Testis (tissue), 3 donors: Measurements from ENCODE around the gene ARHGAP25. TPM values are rescaled to one million over a fixed set of nuclear protein-coding genes. Genes with fewer than 3 reads are reported as not detected.

Source experiments
- DNase-seq: peaks from one replicate; pipeline ENCODE4 v3.0.0-alpha.2; 2019
- H3K27ac ChIP-seq, 2 donors: fragments of 200-600 bp; sonication (generic); one replicate each; pipeline ENCODE4 v1.5.1; 2019
- H3K27me3 ChIP-seq: fragments of 200-600 bp; sonication (generic); one replicate; pipeline ENCODE4 v1.5.1; 2019
- H3K36me3 ChIP-seq: fragments of 200-600 bp; sonication (generic); one replicate; pipeline ENCODE4 v1.5.1; 2017; ENCODE audit warnings: low read depth; ENCODE audit errors: missing control alignments
- H3K4me1 ChIP-seq: fragments of 200-600 bp; sonication (generic); one replicate; pipeline ENCODE4 v1.5.1; 2019
- H3K4me3 ChIP-seq, 2 donors: fragments of 200-600 bp; sonication (generic); one replicate each; pipeline ENCODE4 v1.5.1; 2017 to 2019
- H3K9me3 ChIP-seq: fragments of 200-600 bp; sonication (generic); one replicate; pipeline ENCODE4 v1.5.1; 2017
- POLR2A ChIP-seq: fragments of 450-650 bp; IDR thresholded peaks from one replicate; pipeline ENCODE4 v1.6.1; 2017; ENCODE audit warnings: antibody characterized with exemption, mild to moderate bottlenecking, moderate library complexity
- WGBS, 2 donors: methylation state at CpG; one replicate each; pipeline ENCODE4 v1.1.5; 2018; 5-methylcytosine and 5-hydroxymethylcytosine counted together
- intact Hi-C: fragments of 100-400 bp; cut with DNase I; formaldehyde crosslinking; loops from one replicate; pipeline ENCODE4 v1.15.1; 2023; ENCODE audit warnings: low total_unique reads
- polyA plus RNA-seq: library from polyadenylated mRNA; stranded (reverse); fragments of 350-450 nt; fragmentation: Illumina TruSeq; extraction: RNeasy Lipid Tissue Mini Kit (QIAGEN cat#74804); gene quantifications from one replicate; pipeline ENCODE4 v1.2.3, GENCODE V29; 2014; ENCODE audit warnings: low read depth, low replicate concordance; ENCODE audit not compliant: insufficient read depth
- total RNA-seq, 2 donors: library from RNA; depleted of rRNA; stranded (reverse); fragments of >200 nt; gene quantifications; one replicate each; pipeline ENCODE4 v1.2.3, GENCODE V29; 2016
- TF ChIP-seq, protein P1 (sequence below), 3 experiments: fragments of 450-650 bp in 2 of 3; fragments of 200-600 bp in 1 of 3; sonication (generic) in 1 of 3; IDR thresholded peaks; one replicate each; pipeline ENCODE4 v1.5.1; 2016 to 2019; ENCODE audit warnings: antibody characterized with exemption in 3 of 3, mild to moderate bottlenecking in 2 of 3, moderate library complexity in 1 of 3

The ARHGAP25 gene
- total and polyA plus RNA-seq, 3 donors from 2014 or later, result 6.2 to 8.2 (median 6.7) TPM

DNA sequence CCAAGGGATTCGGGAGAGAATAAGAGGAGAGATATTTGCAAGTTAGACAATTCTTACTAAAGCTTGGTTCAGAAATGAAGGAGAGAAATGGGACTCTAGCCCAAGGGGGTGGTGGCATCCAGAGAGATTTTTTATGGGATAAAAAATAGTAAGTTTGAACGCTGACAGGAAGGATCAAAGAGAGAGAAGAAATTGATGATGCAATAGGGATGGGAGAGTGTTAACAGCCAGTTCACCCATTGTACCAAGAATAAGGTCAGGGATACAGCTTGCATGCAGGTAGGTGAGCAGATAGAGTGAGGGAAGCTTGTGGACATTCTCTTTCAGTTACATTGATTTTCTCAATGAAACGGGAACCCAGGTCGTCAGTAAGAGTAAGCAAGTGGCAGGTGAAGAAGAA, 1.2 kb upstream of the ARHGAP25 start:
- H3K36me3 ChIP-seq, result no peaks in the 10 kb centered on the region
- intact Hi-C loops, result no loop called here
- no peak overlapping the region for H3K27ac ChIP-seq
- H3K4me3 ChIP-seq, result no peak overlapping the region
- 74% methylated on average over 4 of the region's 4 CpGs for WGBS, 2 donors
- no peaks in the 10 kb centered on the region for H3K4me1 ChIP-seq
- no peaks in the 10 kb centered on the region for H3K27me3 ChIP-seq
- no peak for DNase-seq
- H3K9me3 ChIP-seq, result no peaks in the 10 kb centered on the region
- no peak for TF ChIP-seq POLR2A

DNA sequence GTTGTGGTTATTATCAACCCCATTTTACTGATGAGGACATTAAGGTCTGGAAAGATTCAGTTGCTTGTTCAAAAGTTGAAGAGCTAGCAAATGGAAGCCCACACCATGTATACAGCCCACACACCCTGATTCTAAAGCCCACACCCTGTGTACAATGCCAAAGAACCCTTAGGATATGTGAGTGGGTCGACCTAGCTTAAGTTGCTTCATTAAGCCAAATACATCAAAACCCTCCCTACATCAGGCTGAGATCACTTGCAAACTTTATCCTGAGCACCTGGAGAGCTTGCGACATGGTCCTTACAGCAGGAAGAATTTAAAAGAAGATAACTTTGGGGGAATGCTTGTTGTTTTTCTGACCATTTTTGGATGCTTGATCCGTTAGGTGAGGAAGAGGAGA, 435 bp upstream of the ARHGAP25 start:
- TF ChIP-seq, protein P1, sequence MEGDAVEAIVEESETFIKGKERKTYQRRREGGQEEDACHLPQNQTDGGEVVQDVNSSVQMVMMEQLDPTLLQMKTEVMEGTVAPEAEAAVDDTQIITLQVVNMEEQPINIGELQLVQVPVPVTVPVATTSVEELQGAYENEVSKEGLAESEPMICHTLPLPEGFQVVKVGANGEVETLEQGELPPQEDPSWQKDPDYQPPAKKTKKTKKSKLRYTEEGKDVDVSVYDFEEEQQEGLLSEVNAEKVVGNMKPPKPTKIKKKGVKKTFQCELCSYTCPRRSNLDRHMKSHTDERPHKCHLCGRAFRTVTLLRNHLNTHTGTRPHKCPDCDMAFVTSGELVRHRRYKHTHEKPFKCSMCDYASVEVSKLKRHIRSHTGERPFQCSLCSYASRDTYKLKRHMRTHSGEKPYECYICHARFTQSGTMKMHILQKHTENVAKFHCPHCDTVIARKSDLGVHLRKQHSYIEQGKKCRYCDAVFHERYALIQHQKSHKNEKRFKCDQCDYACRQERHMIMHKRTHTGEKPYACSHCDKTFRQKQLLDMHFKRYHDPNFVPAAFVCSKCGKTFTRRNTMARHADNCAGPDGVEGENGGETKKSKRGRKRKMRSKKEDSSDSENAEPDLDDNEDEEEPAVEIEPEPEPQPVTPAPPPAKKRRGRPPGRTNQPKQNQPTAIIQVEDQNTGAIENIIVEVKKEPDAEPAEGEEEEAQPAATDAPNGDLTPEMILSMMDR (IDR thresholded peaks at IDR 0.05), result no peak
- TF ChIP-seq POLR2A, result no peak
- no peaks in the 10 kb centered on the region for H3K4me1 ChIP-seq
- no peaks in the 10 kb centered on the region for H3K9me3 ChIP-seq
- intact Hi-C loops, result no loop called here
- H3K36me3 ChIP-seq, result no peaks in the 10 kb centered on the region
- WGBS, 2 donors, result 83 to 92% methylated on average over 3 of the region's 3 CpGs
- no peaks in the 10 kb centered on the region for H3K27me3 ChIP-seq
- H3K27ac ChIP-seq, result no peak overlapping the region
- H3K4me3 ChIP-seq, result no peak overlapping the region
- DNase-seq, result no peak

DNA sequence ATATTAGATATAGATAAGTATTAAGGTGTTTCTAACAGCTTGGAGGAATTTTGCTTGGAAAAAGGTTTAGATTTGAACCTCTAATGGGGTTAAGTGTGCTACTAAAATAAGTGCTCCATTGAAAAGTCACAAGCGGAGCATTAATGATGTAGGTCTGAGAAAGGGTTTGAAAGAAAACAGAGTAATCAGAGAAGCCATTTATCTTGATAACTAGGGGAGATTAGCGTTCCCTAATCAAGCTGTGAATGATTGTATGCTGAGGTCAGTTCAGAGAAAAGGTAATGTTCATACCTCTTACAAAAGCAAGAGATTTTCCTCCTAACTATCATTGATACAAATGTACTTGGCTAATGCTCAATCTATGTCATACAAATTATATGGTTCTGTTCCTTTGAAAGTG, 1.5 kb downstream of the ARHGAP25 start:
- Histone ChIP-seq H3K36me3 (no peaks in the 10 kb centered on the region), H3K27me3 (no peaks in the 10 kb centered on the region), H3K4me1 (no peaks in the 10 kb centered on the region), H3K4me3 (peak overlapping the region in 1 of 2 donors; percentile 1), H3K27ac (no peak overlapping the region), H3K9me3 (no peaks in the 10 kb centered on the region)
- intact Hi-C loops, result no loop called here
- TF ChIP-seq, protein P1 (IDR thresholded peaks at IDR 0.05), result no peak
- no peak for TF ChIP-seq POLR2A
- no peak for DNase-seq
- 63 to 65% methylated on average over 2 of the region's 2 CpGs for whole genome bisulfite sequencing, 2 donors

DNA sequence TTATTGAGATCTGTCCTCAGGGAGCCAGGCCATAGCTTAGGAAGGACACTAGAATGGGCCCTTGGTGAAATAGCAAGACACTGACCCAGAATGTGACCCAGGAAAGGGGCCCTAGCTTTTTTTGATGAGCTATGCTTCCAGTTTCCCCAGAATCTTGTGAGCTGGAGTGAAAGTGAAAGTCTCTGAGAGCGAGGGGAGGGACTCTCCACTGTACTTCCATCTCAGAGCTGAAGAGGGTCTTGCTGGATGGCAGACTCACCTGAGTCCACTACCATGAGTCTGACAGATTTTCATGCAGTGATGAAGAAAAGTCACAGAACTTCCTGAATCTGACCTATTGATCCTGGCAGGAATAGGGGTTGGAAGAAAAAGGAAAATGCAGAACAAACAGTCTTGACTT, 3.1 kb downstream of the ARHGAP25 start:
- no peaks in the 10 kb centered on the region for H3K36me3 ChIP-seq
- no peak overlapping the region for H3K4me3 ChIP-seq
- no peaks in the 10 kb centered on the region for H3K4me1 ChIP-seq
- DNase-seq, result no peak
- WGBS, 2 donors, result 80 to 88% methylated on average over 1 of the region's 1 CpG
- no peak overlapping the region for H3K27ac ChIP-seq
- TF ChIP-seq, protein P1 (IDR thresholded peaks at IDR 0.05), result no peak
- TF ChIP-seq POLR2A, result no peak
- intact Hi-C loops, result no loop called here
- no peaks in the 10 kb centered on the region for H3K9me3 ChIP-seq
- H3K27me3 ChIP-seq, result no peaks in the 10 kb centered on the region

DNA sequence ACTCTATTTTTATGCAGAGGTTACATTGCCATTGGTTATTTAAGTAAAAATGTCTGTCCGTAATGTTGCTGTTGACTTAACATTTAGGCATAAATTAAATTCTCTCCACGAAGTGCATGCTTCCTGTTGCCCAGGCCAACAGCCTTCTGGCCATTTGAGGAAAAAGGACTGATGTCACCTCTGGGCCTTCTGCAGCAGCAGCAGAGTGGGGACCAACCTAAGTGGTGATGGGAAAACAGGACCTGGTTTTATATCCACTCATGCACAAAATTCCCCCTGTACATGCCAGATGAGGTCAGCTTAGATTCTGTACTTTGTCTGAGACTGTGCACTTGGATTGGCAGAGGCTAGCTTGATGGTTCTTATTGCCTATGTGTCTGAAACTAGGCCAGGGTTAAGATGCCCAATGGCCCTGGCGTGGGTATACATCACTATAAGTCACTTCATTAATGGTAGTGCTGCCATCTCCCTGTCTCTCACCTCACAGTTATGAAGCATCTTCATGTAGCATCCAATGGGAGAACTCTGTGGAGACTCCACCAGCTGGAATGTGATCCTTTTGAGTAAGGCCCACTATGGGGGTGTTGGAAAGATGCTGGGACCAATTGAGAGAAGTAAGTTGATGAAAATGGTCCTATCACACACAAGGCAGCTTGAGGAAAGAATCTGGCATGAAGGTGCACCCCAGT, 4.4 kb downstream of the ARHGAP25 start:
- intact Hi-C loops, result no loop called here
- TF ChIP-seq POLR2A, result no peak
- TF ChIP-seq, protein P1 (IDR thresholded peaks at IDR 0.05), result no peak
- no peaks in the 10 kb centered on the region for H3K27me3 ChIP-seq
- 83% methylated on average over 3 of the region's 3 CpGs for WGBS, 2 donors
- H3K36me3 ChIP-seq, result no peaks in the 10 kb centered on the region
- no peaks in the 10 kb centered on the region for H3K9me3 ChIP-seq
- H3K27ac ChIP-seq, result no peak overlapping the region
- no peaks in the 10 kb centered on the region for H3K4me1 ChIP-seq
- no peak for DNase-seq
- H3K4me3 ChIP-seq, result no peak overlapping the region
